Ascending aorta (tissue), 2 donors: ENCODE measurements around the gene MAN1C1. TPM values are rescaled to one million over a fixed set of nuclear protein-coding genes. Genes with fewer than 3 reads are reported as not detected.
A peak's percentile ranks its signal among the peaks of the same experiment; 100 is the strongest.

ENCODE experiments used
- DNase-seq, 2 donors: peaks; one replicate each; pipeline ENCODE4 v3.0.0-alpha.2; 2019; ENCODE audit warnings: low spot score in 2 of 2
- H3K27ac ChIP-seq, 2 donors: fragments of 200-600 bp; sonication (generic); one replicate each; pipeline ENCODE4 v1.5.1; 2016 to 2017; ENCODE audit warnings: mild to moderate bottlenecking in 1 of 2
- H3K27me3 ChIP-seq: fragments of 200-600 bp; sonication (generic); one replicate; pipeline ENCODE4 v1.5.1; 2017
- H3K36me3 ChIP-seq, 2 donors: fragments of 200-600 bp; sonication (generic); one replicate each; pipeline ENCODE4 v1.5.1; 2016
- H3K4me1 ChIP-seq, 2 donors: fragments of 200-600 bp; sonication (generic); one replicate each; pipeline ENCODE4 v1.5.1; 2016 to 2017; ENCODE audit warnings: mild to moderate bottlenecking in 1 of 2
- H3K4me3 ChIP-seq, 2 donors: fragments of 200-600 bp; sonication (generic); one replicate each; pipeline ENCODE4 v1.5.1; 2016 to 2017; ENCODE audit warnings: mild to moderate bottlenecking in 1 of 2
- H3K9me3 ChIP-seq, 2 donors: fragments of 200-600 bp; sonication (generic); one replicate each; pipeline ENCODE4 v1.5.1; 2016
- CTCF ChIP-seq, 3 experiments: fragments of 200-600 bp in 2 of 3; fragments of 450-650 bp in 1 of 3; sonication (generic) in 2 of 3; IDR thresholded peaks; one replicate each; pipeline ENCODE4 v1.5.1; 2016 to 2019; ENCODE audit warnings: antibody characterized with exemption in 3 of 3, mild to moderate bottlenecking in 1 of 3, moderate library complexity in 1 of 3
- intact Hi-C: fragments of 100-400 bp; cut with DNase I; formaldehyde crosslinking; loops from one replicate; pipeline ENCODE4 v1.15.1; 2023
- total RNA-seq: library from RNA; depleted of rRNA; stranded (reverse); fragments of >200 nt; gene quantifications from one replicate; pipeline ENCODE4 v1.1.0, GENCODE V29; 2016

Gene MAN1C1
- total RNA-seq, 1 donor from 2014 or later, result 14.3 TPM

GRCh38 chr1:25609921-25610320 lies 6.7 kb upstream of the MAN1C1 start:
- no peaks in the 10 kb centered on the region for H3K9me3 ChIP-seq
- intact Hi-C loops, result loop anchor here (5.0 kb wide), 1 partner anchor 363 kb away; the partner anchor contains the start of gene RSRP1
- H3K27ac ChIP-seq, result no peak overlapping the region
- TF ChIP-seq CTCF (IDR thresholded peaks at IDR 0.05), result no peak
- H3K36me3 ChIP-seq, result no peaks in the 10 kb centered on the region
- no peak overlapping the region for H3K4me3 ChIP-seq
- DNase-seq, result no peak
- H3K27me3 ChIP-seq, result no peaks in the 10 kb centered on the region
- peaks cover 0 to 2% of the 10 kb centered on the region in 2 donors for H3K4me1 ChIP-seq

GRCh38 chr1:25610822-25611630 lies 5.6 kb upstream of the MAN1C1 start:
- Histone ChIP-seq H3K9me3 (no peaks in the 10 kb centered on the region), H3K4me3 (no peak overlapping the region), H3K36me3 (no peaks in the 10 kb centered on the region), H3K4me1 (peaks cover 4 to 6% of the 10 kb centered on the region in 2 donors), H3K27ac (no peak overlapping the region), H3K27me3 (no peaks in the 10 kb centered on the region)
- peak in 1 of 3 experiments; percentile 4 for TF ChIP-seq CTCF (IDR thresholded peaks at IDR 0.05)
- intact Hi-C loops, result no loop called here
- DNase-seq, result no peak

- DNase-seq, result no peak
- intact Hi-C loops, result no loop called here
- peaks cover 5 to 6% of the 10 kb centered on the region in 2 donors for H3K4me1 ChIP-seq
Measured at GRCh38 chr1:25611843-25612242, 4.7 kb upstream of the MAN1C1 start.

GRCh38 chr1:25612421-25612820 lies 4.2 kb upstream of the MAN1C1 start:
- DNase-seq, result no peak
- no peak for TF ChIP-seq CTCF (IDR thresholded peaks at IDR 0.05)
- Histone ChIP-seq H3K4me1 (peaks cover 5 to 6% of the 10 kb centered on the region in 2 donors), H3K27ac (no peak overlapping the region), H3K4me3 (no peak overlapping the region), H3K27me3 (no peaks in the 10 kb centered on the region), H3K9me3 (no peaks in the 10 kb centered on the region), H3K36me3 (no peaks in the 10 kb centered on the region)
- intact Hi-C loops, result no loop called here

More at GRCh38 chr1:25611843-25612242, 4.7 kb upstream of the MAN1C1 start:
- Histone ChIP-seq H3K4me3 (no peak overlapping the region), H3K36me3 (no peaks in the 10 kb centered on the region), H3K9me3 (no peaks in the 10 kb centered on the region), H3K27ac (no peak overlapping the region), H3K27me3 (no peaks in the 10 kb centered on the region)
- TF ChIP-seq CTCF (IDR thresholded peaks at IDR 0.05), result no peak

GRCh38 chr1:25613091-25613490 lies 3.5 kb upstream of the MAN1C1 start:
- intact Hi-C loops, result no loop called here

More at GRCh38 chr1:25613091-25613490, 3.5 kb upstream of the MAN1C1 start:
- TF ChIP-seq CTCF (IDR thresholded peaks at IDR 0.05), result no peak
- Histone ChIP-seq H3K4me3 (no peak overlapping the region), H3K36me3 (no peaks in the 10 kb centered on the region), H3K9me3 (no peaks in the 10 kb centered on the region), H3K4me1 (peaks cover 8 to 11% of the 10 kb centered on the region in 2 donors), H3K27me3 (no peaks in the 10 kb centered on the region), H3K27ac (no peak overlapping the region)
- no peak for DNase-seq
